Measurements from ENCODE around the gene NCSTN. TPM values are rescaled to one million over a fixed set of nuclear protein-coding genes. Genes with fewer than 3 reads are reported as not detected.

The NCSTN gene
- total RNA-seq, 1 experiment from 2014 or later = 67.8 TPM

DNA sequence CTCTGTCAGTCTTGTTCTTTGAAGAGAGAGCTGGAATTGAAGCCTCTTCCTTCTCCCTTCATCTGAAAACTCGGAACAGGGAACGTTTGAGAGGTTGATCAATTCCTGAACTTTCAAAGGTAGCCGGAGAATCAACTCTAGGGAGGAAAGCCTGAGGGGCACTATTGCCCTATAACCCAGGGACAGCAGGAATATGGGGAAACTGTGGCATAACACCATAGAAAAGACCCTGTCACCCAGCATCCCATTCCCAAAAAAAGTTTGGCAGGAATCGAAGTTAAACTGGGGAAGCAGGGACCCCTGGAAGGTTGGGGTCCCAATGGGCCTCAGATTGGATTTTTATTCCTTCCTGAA lies 18.6 kb downstream of the NCSTN start:
- Histone ChIP-seq H3K23me2 (ENCODE audit: insufficient read length, low read depth, low read length, poor library complexity, severe bottlenecking) (no peaks in the 10 kb centered on the region), H2BK20ac (ENCODE audit: low read depth, low read length, poor library complexity, severe bottlenecking) (no peak overlapping the region), H2AK5ac (ENCODE audit: insufficient read length, low read length) (no peak overlapping the region), H3K14ac (ENCODE audit: insufficient read depth, low read length) (no peak overlapping the region), H3K27me3 (ENCODE audit: insufficient read depth, low read length) (no peaks in the 10 kb centered on the region), H2AFZ (ENCODE audit: low read length) (no peak overlapping the region), H3K18ac (ENCODE audit: insufficient read length, low read depth, low read length) (no peak overlapping the region), H3K23ac (ENCODE audit: insufficient read length, low read depth, low read length) (no peak overlapping the region), H3K79me1 (ENCODE audit: insufficient read depth, low read depth, low read length, poor library complexity, severe bottlenecking) (no peaks in the 10 kb centered on the region), H3K9me3 (ENCODE audit: control insufficient read depth, low read depth, low read length) (no peaks in the 10 kb centered on the region), H3K56ac (ENCODE audit: insufficient read length, low read depth, low read length) (no peak overlapping the region), H2BK12ac (ENCODE audit: insufficient read length, low read depth, low read length) (no peak overlapping the region), H4K20me1 (ENCODE audit: control insufficient read depth, insufficient read depth, insufficient read length) (no peaks in the 10 kb centered on the region), H2BK5ac (ENCODE audit: insufficient read length, low read length) (no peak overlapping the region), H4K8ac (replicated peaks; ENCODE audit: insufficient read length, low read depth, low read length) (no peak overlapping the region), H3K4me1 (ENCODE audit: insufficient read depth, low read length) (no peaks in the 10 kb centered on the region; the same call in 1 of the 2 replicates), H2BK15ac (ENCODE audit: low read depth, low read length) (no peak overlapping the region), H3K4me2 (ENCODE audit: insufficient read depth, insufficient read length, low read length) (no peak overlapping the region), H2BK120ac (ENCODE audit: low read depth, low read length, poor library complexity, severe bottlenecking) (no peak overlapping the region), H4K5ac (ENCODE audit: insufficient read length, low read depth, low read length) (no peak overlapping the region), H3K9ac (ENCODE audit: extremely low read depth, insufficient read length, low read length) (no peak overlapping the region), H3K79me2 (ENCODE audit: insufficient read depth, low read length) (no peaks in the 10 kb centered on the region), H3K4ac (ENCODE audit: low read depth, low read length) (no peak overlapping the region), H3T11ph (ENCODE audit: low read length) (no peak overlapping the region), H3K27ac (ENCODE audit: insufficient read length, low read depth, low read length) (no peak overlapping the region), H4K91ac (ENCODE audit: insufficient read length, low read depth, low read length) (no peak overlapping the region)
- H3K9me3 Mint-ChIP-seq = no peaks in the 10 kb centered on the region
- H3K27me3 Mint-ChIP-seq (ENCODE audit: low read depth) = no peaks in the 10 kb centered on the region
- no CpG with 5 or more reads among the region's 4 CpGs for WGBS (ENCODE audit: extremely low coverage, insufficient read length, low lambda C conversion rate)
- H3K27ac Mint-ChIP-seq = peak overlapping the region; percentile 76 to 95 (median 87); a peak in 5 of 7 replicates
- DNase-seq = no peak
- H3K4me1 Mint-ChIP-seq = peaks cover 33 to 46% of the 10 kb centered on the region in 2 experiments
- H3K36me3 Mint-ChIP-seq (ENCODE audit: insufficient read depth in 1 of 3, low read depth in 3 of 3) = peaks cover 8 to 40% (median 34%) of the 10 kb centered on the region in 3 experiments; a peak in 6 of 7 replicates
- TF ChIP-seq, protein P1, sequence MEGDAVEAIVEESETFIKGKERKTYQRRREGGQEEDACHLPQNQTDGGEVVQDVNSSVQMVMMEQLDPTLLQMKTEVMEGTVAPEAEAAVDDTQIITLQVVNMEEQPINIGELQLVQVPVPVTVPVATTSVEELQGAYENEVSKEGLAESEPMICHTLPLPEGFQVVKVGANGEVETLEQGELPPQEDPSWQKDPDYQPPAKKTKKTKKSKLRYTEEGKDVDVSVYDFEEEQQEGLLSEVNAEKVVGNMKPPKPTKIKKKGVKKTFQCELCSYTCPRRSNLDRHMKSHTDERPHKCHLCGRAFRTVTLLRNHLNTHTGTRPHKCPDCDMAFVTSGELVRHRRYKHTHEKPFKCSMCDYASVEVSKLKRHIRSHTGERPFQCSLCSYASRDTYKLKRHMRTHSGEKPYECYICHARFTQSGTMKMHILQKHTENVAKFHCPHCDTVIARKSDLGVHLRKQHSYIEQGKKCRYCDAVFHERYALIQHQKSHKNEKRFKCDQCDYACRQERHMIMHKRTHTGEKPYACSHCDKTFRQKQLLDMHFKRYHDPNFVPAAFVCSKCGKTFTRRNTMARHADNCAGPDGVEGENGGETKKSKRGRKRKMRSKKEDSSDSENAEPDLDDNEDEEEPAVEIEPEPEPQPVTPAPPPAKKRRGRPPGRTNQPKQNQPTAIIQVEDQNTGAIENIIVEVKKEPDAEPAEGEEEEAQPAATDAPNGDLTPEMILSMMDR (conservative IDR thresholded peaks at IDR 0.05) = no peak
- H3K4me3 Mint-ChIP-seq = no peak overlapping the region

Measured in H9 (cell line).